HFFc6 (cell line): ENCODE results near the gene GALNT17. TPM values are rescaled to one million over a fixed set of nuclear protein-coding genes. Genes with fewer than 3 reads are reported as not detected.

ENCODE experiments used
- DNase-seq: peaks from one replicate; pipeline ENCODE4 v3.0.0-alpha.2; 2018
- H3K27ac Mint-ChIP-seq: 2 replicates; pipeline ENCODE4 v1.8.0; 2020; ENCODE audit warnings: mild to moderate bottlenecking, mixed read lengths
- H3K27me3 Mint-ChIP-seq: 2 replicates; pipeline ENCODE4 v1.8.0; 2021; ENCODE audit warnings: mild to moderate bottlenecking, moderate library complexity, mixed read lengths; ENCODE audit not compliant: insufficient read depth
- H3K36me3 Mint-ChIP-seq: 2 replicates; pipeline ENCODE4 v1.8.0; 2021; ENCODE audit warnings: low read depth, mixed read lengths
- H3K4me1 Mint-ChIP-seq: 2 replicates; pipeline ENCODE4 v1.8.0; 2020; ENCODE audit warnings: low read depth, mixed read lengths
- H3K4me3 Mint-ChIP-seq: 2 replicates; pipeline ENCODE4 v1.8.0; 2020; ENCODE audit warnings: mild to moderate bottlenecking, moderate library complexity, mixed read lengths
- H3K9me3 Mint-ChIP-seq: 2 replicates; pipeline ENCODE4 v1.8.0; 2020; ENCODE audit warnings: mild to moderate bottlenecking, mixed read lengths
- CTCF ChIP-seq: fragments of 200-600 bp; sonication (generic); IDR thresholded peaks from 2 replicates; pipeline ENCODE4 v1.5.0; 2021; ENCODE audit warnings: antibody characterized with exemption, mild to moderate bottlenecking
- total RNA-seq, 6 experiments: library from RNA; stranded (reverse); fragmentation: NEBNext Ultra II Directional; extraction: Animal tissue kit (Norgen Biotek cat#: 25700); gene quantifications; 2 replicates in 1 of 6; 3 replicates in 5 of 6; pipeline ENCODE4 v1.2.3, GENCODE V29; 2021

The GALNT17 gene
- total RNA-seq, 6 experiments from 2014 or later = not detected

- Mint-ChIP-seq H3K9me3 (peaks cover 67% of the 10 kb centered on the region), H3K4me3 (no peak overlapping the region), H3K36me3 (peaks cover 9% of the 10 kb centered on the region; the same call in 1 of the 2 replicates), H3K27me3 (peaks cover 2% of the 10 kb centered on the region), H3K27ac (no peak overlapping the region), H3K4me1 (no peaks in the 10 kb centered on the region)
- no peak for DNase-seq
- TF ChIP-seq CTCF = no peak
These were observed 282.5 kb downstream of the GALNT17 start for GRCh38 chr7:71414490-71414889.

- Mint-ChIP-seq H3K4me1 (no peaks in the 10 kb centered on the region), H3K27me3 (no peaks in the 10 kb centered on the region; the same call in 1 of the 2 replicates), H3K36me3 (0 out of 2 replicates have a peak, but pooled peaks cover 9% of the 10 kb centered on the region), H3K27ac (no peak overlapping the region), H3K9me3 (peaks cover 73% of the 10 kb centered on the region), H3K4me3 (no peak overlapping the region)
- no peak for DNase-seq
- no peak for TF ChIP-seq CTCF
These were observed 287.8 kb downstream of the GALNT17 start for GRCh38 chr7:71419546-71420337.

GRCh38 chr7:71422104-71422503, 290.2 kb downstream of the GALNT17 start:
- H3K9me3 Mint-ChIP-seq = peaks cover 71% of the 10 kb centered on the region
- no peak overlapping the region for H3K27ac Mint-ChIP-seq
- H3K36me3 Mint-ChIP-seq = no peaks in the 10 kb centered on the region
- no peak overlapping the region for H3K4me3 Mint-ChIP-seq
- H3K4me1 Mint-ChIP-seq = no peaks in the 10 kb centered on the region
- no peak for TF ChIP-seq CTCF
- no peaks in the 10 kb centered on the region; the same call in 1 of the 2 replicates for H3K27me3 Mint-ChIP-seq
- no peak for DNase-seq

- no peak overlapping the region for H3K27ac Mint-ChIP-seq
- no peak overlapping the region for H3K4me3 Mint-ChIP-seq
These were observed 292.5 kb downstream of the GALNT17 start for GRCh38 chr7:71424166-71425035.

More at GRCh38 chr7:71424166-71425035, 292.5 kb downstream of the GALNT17 start:
- H3K27me3 Mint-ChIP-seq = no peaks in the 10 kb centered on the region; the same call in 1 of the 2 replicates
- H3K9me3 Mint-ChIP-seq = peaks cover 67% of the 10 kb centered on the region
- no peak for TF ChIP-seq CTCF
- DNase-seq = no peak
- no peaks in the 10 kb centered on the region for H3K4me1 Mint-ChIP-seq
- H3K36me3 Mint-ChIP-seq = peaks cover 5% of the 10 kb centered on the region; the same call in 1 of the 2 replicates
